K562 (cell line): ENCODE data around the gene WDR93. TPM values are rescaled to one million over a fixed set of nuclear protein-coding genes. Genes with fewer than 3 reads are reported as not detected.

Source experiments
- ARID3A ChIP-seq: IDR thresholded peaks from 2 replicates; pipeline ENCODE4 v1.6.1; 2012; ENCODE audit warnings: low read depth, low read length, improper control_type of control experiment, borderline replicate concordance
- CEBPB ChIP-seq: fragments of 450-650 bp; IDR thresholded peaks from 2 replicates; pipeline ENCODE4 v1.6.1; 2016; ENCODE audit warnings: missing genetic modification characterization, missing compliant biosample characterization
- DIDO1 ChIP-seq: fragments of 450-650 bp; IDR thresholded peaks from 2 replicates; pipeline ENCODE4 v1.6.1; 2016; ENCODE audit warnings: low read depth, missing biosample characterization, missing genetic modification characterization
- ESRRB ChIP-seq: fragments of 250-450 bp; sonication (Bioruptor Pico); IDR thresholded peaks from 2 replicates; pipeline ENCODE4 v1.5.0; 2020; ENCODE audit warnings: mild to moderate bottlenecking, moderate library complexity, borderline replicate concordance
- FOXJ3 ChIP-seq: sonication (generic); formaldehyde crosslinking; IDR thresholded peaks from 2 replicates; pipeline ENCODE4 v1.4.0; 2020; ENCODE audit warnings: mild to moderate bottlenecking, missing genetic modification reagents
- GTF2F1 ChIP-seq: IDR thresholded peaks from 2 replicates; pipeline ENCODE4 v1.6.1; 2011; ENCODE audit warnings: low read depth, low read length, improper control_type of control experiment
- KDM5B ChIP-seq: fragments of 200-600 bp; sonication (generic); IDR thresholded peaks from 2 replicates; pipeline ENCODE4 v1.6.1; 2012; ENCODE audit warnings: low read depth, mild to moderate bottlenecking, moderate library complexity, low read length, control low read depth, inconsistent platforms; ENCODE audit not compliant: insufficient replicate concordance
- MCM5 ChIP-seq: fragments of 450-650 bp; IDR thresholded peaks from 2 replicates; pipeline ENCODE4 v1.6.1; 2016; ENCODE audit warnings: low read depth
- POU5F1 ChIP-seq: fragments of 150-350 bp; IDR thresholded peaks from 2 replicates; pipeline ENCODE4 v1.6.1; 2014; ENCODE audit warnings: borderline replicate concordance, low read length, low read depth, mild to moderate bottlenecking; ENCODE audit not compliant: partially characterized antibody
- RBM22 ChIP-seq: fragments of 200-400 bp; formaldehyde crosslinking; IDR thresholded peaks from 2 replicates; pipeline ENCODE4 v1.6.1; 2018; ENCODE audit warnings: low read length, low read depth; ENCODE audit not compliant: poor library complexity, severe bottlenecking
- SMARCB1 ChIP-seq: IDR thresholded peaks from 2 replicates; pipeline ENCODE4 v1.6.1; 2011; ENCODE audit warnings: improper control_type of control experiment, low read depth; ENCODE audit not compliant: insufficient read length
- ZBTB34 ChIP-seq: fragments of 250-450 bp; sonication (Bioruptor Pico); IDR thresholded peaks from 2 replicates; pipeline ENCODE4 v1.8.0; 2021; ENCODE audit warnings: mild to moderate bottlenecking, moderate library complexity
- ZC3H11A ChIP-seq: IDR thresholded peaks from 2 replicates; pipeline ENCODE4 v1.6.1; 2012; ENCODE audit warnings: low read depth, low read length, improper control_type of control experiment
- ZKSCAN3 ChIP-seq: fragments of 250-450 bp; sonication (Bioruptor Pico); IDR thresholded peaks from 2 replicates; pipeline ENCODE4 v1.4.0; 2020
- ZNF282 ChIP-seq: sonication (generic); formaldehyde crosslinking; IDR thresholded peaks from 2 replicates; pipeline ENCODE4 v1.8.1; 2023; ENCODE audit warnings: missing genetic modification reagents
- ZNF347 ChIP-seq: fragments of 450-650 bp; formaldehyde crosslinking; IDR thresholded peaks from 2 replicates; pipeline ENCODE4 v1.4.0; 2020; ENCODE audit warnings: low read depth, mild to moderate bottlenecking, moderate library complexity
- ZNF717 ChIP-seq: fragments of 250-450 bp; sonication (Bioruptor Pico); IDR thresholded peaks from 2 replicates; pipeline ENCODE4 v1.5.0; 2021
- ZNF77 ChIP-seq: fragments of 250-450 bp; sonication (Bioruptor Pico); IDR thresholded peaks from 2 replicates; pipeline ENCODE4 v1.5.0; 2020
- polyA plus RNA-seq, 8 experiments: library from polyadenylated mRNA; depleted of rRNA in 4 of 8; stranded (reverse) in 5 of 8; unstranded in 3 of 8; fragments of >200 nt; fragmentation: Nextera tagmentation in 2 of 8; fragmentation: Illumina TruSeq in 1 of 8; extraction: Ambion mirVana in 2 of 8; extraction: Trizol in 1 of 8; gene quantifications; 2 replicates each; pipeline versions ENCODE4 v1.2.1 to v1.2.3, GENCODE V29; 2011 to 2014; ENCODE audit warnings: inconsistent platforms in 1 of 8, missing spikeins in 1 of 8
- total RNA-seq, 7 experiments: library from RNA; depleted of rRNA in 6 of 7; stranded (reverse); fragments of >200 nt in 6 of 7; fragmentation: Illumina TruSeq in 2 of 7; extraction: Trizol in 2 of 7; gene quantifications; 2 replicates each; pipeline versions ENCODE4 v1.2.1 to v1.2.3, GENCODE V29; 2011 to 2021; ENCODE audit warnings: low replicate concordance in 1 of 7
- TF ChIP-seq, protein P1 (sequence below): fragments of 450-650 bp; formaldehyde crosslinking; IDR thresholded peaks from 2 replicates; pipeline ENCODE4 v1.4.0; 2022; ENCODE audit warnings: mild to moderate bottlenecking, moderate library complexity
- TF ChIP-seq, protein P2 (sequence below): conservative IDR thresholded peaks from 2 replicates; pipeline ENCODE4 v1.6.1; 2011; ENCODE audit warnings: low read depth, mild to moderate bottlenecking, low read length; ENCODE audit not compliant: control insufficient read depth

WDR93 gene
- total and polyA plus RNA-seq, 9 of the 15 experiments (the other 6 are each of a cell fraction or from before 2014, with no cell fraction given): not detected

GRCh38 chr15:89776274-89777072 is 85.9 kb downstream of the WDR93 start, which contains the start of gene MESP2 (continued):
- TF ChIP-seq ZBTB34 (CRISPR knock-in tag): no peak
- no peak for TF ChIP-seq ARID3A
- TF ChIP-seq GTF2F1: 0 out of 2 replicates have a peak, but pooled peaks have one; percentile 41
- TF ChIP-seq ZNF282 (CRISPR knock-in tag): no peak
- TF ChIP-seq, protein P1, sequence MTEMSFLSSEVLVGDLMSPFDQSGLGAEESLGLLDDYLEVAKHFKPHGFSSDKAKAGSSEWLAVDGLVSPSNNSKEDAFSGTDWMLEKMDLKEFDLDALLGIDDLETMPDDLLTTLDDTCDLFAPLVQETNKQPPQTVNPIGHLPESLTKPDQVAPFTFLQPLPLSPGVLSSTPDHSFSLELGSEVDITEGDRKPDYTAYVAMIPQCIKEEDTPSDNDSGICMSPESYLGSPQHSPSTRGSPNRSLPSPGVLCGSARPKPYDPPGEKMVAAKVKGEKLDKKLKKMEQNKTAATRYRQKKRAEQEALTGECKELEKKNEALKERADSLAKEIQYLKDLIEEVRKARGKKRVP (CRISPR knock-in tag): no peak
- TF ChIP-seq KDM5B: peak; percentile 65
- no peak for TF ChIP-seq RBM22
- no peak for TF ChIP-seq SMARCB1
- no peak for TF ChIP-seq FOXJ3 (CRISPR knock-in tag)
- no peak for TF ChIP-seq ZKSCAN3
- TF ChIP-seq ZNF717 (CRISPR knock-in tag): no peak
- no peak for TF ChIP-seq POU5F1
- TF ChIP-seq, protein P2, sequence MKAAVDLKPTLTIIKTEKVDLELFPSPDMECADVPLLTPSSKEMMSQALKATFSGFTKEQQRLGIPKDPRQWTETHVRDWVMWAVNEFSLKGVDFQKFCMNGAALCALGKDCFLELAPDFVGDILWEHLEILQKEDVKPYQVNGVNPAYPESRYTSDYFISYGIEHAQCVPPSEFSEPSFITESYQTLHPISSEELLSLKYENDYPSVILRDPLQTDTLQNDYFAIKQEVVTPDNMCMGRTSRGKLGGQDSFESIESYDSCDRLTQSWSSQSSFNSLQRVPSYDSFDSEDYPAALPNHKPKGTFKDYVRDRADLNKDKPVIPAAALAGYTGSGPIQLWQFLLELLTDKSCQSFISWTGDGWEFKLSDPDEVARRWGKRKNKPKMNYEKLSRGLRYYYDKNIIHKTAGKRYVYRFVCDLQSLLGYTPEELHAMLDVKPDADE: no peak
- no peak for TF ChIP-seq MCM5
- no peak for TF ChIP-seq CEBPB
- no peak for TF ChIP-seq ZNF77 (CRISPR knock-in tag)
- no peak for TF ChIP-seq ZNF347
- no peak for TF ChIP-seq DIDO1 (tag)
- TF ChIP-seq ESRRB (CRISPR knock-in tag): no peak
- TF ChIP-seq ZC3H11A: no peak
